GM19238 (cell line): ENCODE data around the gene ZNF577.
"Not testable (repeated sequence)": the region's sequence is repeated elsewhere in the genome, so short reads cannot be mapped to it uniquely, and the experiment has no call there.

Experiments used
- DNase-seq: peaks from one replicate; pipeline ENCODE4 v3.0.0; 2011; ENCODE audit warnings: low spot score; ENCODE audit not compliant: insufficient read length

The ZNF577 gene

DNA sequence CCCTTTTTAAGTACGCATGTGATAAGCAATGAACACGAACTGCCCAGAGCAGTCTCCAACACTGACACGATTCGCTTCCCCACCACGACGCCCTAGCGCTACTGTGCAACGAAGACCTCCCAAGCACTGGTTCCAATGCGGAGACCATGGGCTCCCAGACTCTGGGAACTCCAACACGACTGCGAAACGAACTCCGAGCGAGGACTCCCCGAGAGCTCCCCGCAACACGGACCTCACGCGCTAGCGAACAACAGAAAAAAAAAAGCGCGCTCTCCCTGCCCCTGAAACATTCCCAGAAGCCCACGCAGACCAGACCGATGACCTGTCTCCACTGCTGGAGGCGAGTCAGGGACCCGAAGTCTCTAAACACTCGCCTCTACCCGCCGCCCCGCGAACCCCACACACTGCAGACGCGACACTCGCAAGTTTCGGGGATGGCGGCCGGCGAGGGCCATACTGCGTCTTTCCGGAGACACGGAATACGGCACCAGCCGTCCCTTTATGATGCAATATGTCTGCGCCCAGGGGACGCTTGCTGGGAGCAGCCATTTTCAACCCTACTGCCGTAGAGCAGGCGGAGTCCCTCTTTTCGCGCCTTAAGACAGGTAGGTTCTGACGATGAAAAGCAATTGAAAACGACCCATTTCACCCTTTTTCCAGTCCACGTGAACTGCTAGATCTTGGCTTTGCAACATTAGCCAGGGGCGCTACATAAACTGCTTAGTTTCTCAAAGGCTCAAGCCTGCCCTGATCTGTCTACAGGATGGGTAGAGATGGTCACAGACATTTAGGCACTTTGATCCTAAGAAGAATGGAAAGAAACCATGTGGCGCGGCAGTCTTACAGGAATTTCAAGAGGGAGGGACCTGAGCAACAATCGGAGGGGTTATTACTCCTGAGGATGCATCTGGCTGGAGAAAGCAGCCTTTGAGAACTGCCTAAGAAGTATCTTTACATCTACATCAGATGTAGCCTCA lies at the start of gene ZNF577:
TSS of gene ZNF577 (minus strand) at position 430 of the 977 bp plus-strand sequence. CDS start 7,569 bp downstream, outside the sequence.
- DNase-seq, result peak; percentile 7

GRCh38 chr19:51931921-51932320 lies 44.2 kb upstream of the ZNF577 start:
- DNase-seq, result no peak

- DNase-seq, result no peak
These were observed 40.1 kb upstream of the ZNF577 start for GRCh38 chr19:51927859-51928258.

- DNase-seq, result peak; percentile 78
These were observed 39.3 kb upstream of the ZNF577 start, which contains the start of gene ZNF613 for GRCh38 chr19:51926784-51927741. Gene ZNF613, plus strand, starts transcription at chr19:51927472. Its CDS starts 8,749 bp downstream, at chr19:51936221.

- no peak for DNase-seq
These were observed 38.7 kb upstream of the ZNF577 start for GRCh38 chr19:51926426-51926783.

DNA sequence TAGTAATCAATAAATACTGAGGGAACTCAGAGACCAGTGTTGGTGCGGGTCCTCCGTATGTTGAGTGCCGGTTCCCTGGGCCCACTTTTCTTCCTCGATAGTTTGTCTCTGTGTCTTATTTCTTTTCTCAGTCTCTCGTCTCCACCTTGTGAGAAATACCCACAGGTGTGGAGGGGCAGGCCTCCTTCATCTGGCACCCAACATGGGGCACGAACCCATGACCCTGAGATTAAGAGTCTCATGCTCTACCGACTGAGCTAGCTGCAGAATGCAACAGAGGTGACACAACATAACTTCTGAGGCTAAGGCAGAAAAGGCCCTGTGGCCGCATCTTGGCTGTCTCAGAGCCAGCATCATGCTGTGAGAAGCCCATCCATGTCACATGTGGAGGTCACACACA lies 34.2 kb upstream of the ZNF577 start:
- no peak for DNase-seq

GRCh38 chr19:51919606-51920005 lies 31.9 kb upstream of the ZNF577 start:
- DNase-seq, result no peak

DNA sequence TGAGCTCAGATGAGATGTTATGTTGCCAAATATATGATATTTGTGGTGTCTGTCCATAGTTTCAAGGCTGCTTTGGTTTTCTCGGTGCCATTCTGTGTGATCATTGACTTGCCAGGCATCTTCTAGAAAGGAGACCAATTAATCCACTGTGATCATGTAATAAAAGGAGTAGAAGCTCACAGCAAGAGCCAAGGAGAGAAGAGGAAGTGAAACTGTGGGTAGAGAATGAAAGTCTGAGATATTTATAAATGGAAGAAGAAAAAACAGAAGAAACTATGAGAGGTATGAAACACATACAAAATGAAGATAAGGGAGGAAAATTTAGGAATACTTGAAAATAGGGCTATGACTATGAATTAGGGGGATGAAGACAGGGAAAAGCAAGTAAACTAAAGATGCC lies 28.4 kb upstream of the ZNF577 start:
- DNase-seq, result no peak

DNA sequence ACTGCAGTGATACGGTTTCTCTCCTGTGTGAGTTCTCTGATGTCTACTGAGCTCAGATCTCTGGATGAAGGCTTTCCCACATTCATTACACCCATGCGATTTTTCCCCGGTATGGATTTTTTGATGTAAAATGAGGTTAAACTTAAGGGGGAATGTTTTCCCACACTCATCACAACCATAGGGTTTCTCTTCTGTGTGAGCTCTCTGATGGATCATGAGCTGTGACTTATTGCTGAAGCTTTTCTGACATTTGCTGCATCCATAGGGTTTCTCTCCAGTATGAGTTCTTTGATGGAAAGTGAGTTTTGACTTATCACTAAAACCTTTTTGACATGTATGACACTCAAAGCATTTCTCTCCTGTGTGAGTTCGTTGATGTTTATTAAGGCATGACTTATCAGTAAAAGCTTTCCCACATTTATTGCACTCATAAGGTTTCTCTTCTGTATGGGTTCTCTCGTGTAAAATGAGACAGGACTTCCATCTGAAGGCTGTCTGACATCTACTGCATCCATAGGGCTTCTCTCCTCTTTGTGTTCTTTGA lies 27.6 kb upstream of the ZNF577 start:
- no peak for DNase-seq

GRCh38 chr19:51907981-51908380 lies 20.2 kb upstream of the ZNF577 start:
- not testable (repeated sequence) for DNase-seq

- DNase-seq, result not testable (repeated sequence)
These were observed 18.4 kb upstream of the ZNF577 start for GRCh38 chr19:51906108-51906507.

DNA sequence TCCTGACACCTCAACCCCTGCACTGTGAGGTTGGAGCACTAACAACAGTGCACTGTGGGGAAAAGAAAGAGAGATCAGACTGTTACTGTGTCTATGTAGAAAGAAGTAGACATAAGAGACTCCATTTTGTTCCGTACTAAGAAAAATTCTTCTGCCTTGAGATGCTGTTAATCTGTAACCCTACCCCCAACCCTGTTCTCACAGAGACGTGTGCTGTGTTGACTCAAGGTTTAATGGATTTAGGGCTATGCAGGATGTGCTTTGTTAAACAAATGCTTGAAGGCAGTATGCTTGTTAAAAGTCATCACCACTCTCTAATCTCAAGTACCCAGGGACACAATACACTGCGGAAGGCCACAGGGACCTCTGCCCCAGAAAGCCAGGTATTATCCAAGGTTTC lies 17.9 kb upstream of the ZNF577 start:
- DNase-seq, result not testable (repeated sequence)

GRCh38 chr19:51905206-51905605 lies 17.5 kb upstream of the ZNF577 start:
- no peak for DNase-seq

- DNase-seq, result peak; percentile 71
These were observed 16.8 kb upstream of the ZNF577 start, which contains the start of gene ZNF649 for GRCh38 chr19:51904331-51905165. Gene ZNF649, minus strand, starts transcription at chr19:51905017. Its CDS starts 4,910 bp downstream, at chr19:51900107.

- DNase-seq, result no peak
These were observed 15.4 kb upstream of the ZNF577 start for GRCh38 chr19:51903192-51903591.

GRCh38 chr19:51901860-51902259 lies 14.1 kb upstream of the ZNF577 start:
- no peak for DNase-seq

- DNase-seq, result no peak
These were observed 3.5 kb upstream of the ZNF577 start for GRCh38 chr19:51891193-51891747.

DNA sequence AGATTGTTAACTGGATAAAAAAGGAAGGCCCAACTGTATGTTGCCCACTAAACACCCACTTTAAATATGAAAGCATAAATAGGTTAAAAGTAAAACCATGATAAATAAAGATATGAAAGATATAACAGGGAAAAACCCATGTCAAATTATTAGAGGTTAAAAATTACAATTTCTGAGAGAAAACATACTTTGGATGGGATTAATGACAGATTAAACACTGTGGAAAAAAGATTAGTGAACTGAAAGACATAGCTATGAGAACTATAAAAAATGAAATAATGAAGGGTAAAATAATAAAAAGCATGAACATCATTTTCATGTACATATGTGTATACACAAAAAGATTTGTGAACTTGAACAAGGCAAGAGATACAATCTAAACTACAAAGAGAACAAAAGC lies 2.2 kb upstream of the ZNF577 start:
- DNase-seq, result no peak

DNA sequence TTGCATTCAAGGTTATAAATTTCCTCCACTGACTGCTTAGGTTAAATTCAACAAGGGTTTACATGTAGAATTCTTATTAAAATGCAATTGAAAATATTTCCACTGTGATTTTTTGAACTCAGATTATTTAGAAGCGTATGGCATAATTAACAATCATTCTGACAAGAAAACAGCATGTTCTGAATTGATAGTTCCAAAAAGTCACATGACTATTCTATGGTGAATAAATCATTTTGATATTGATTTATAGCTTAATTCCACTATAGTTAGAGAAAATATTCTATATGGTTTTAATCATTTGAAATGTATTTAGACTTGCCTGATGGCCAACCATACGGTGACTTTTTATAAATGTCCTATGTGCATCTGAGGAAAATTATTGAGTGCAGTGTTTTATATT lies 3.0 kb downstream of the ZNF577 start:
- DNase-seq, result no peak

DNA sequence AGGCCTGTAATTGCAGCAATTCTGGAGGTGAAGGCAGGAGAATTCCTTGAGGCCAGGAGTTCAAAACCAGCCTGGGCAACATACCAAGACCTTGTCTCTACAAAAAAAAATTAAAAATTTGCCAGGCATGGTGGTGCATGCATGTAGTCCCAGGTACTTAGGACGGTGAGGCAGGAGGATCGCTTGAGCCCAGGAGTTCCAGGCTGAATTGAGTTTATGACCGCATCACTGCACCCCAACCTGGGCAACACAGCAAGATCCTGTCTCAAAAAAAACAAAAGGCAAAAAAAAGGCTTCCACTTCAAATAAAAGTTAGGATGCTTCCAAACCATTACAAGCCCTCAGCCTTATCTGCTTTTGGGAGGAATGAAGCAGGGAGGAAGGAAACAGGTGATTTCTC lies 5.2 kb downstream of the ZNF577 start:
- no peak for DNase-seq
